ENCODE results near the gene FBXO48.

DNA sequence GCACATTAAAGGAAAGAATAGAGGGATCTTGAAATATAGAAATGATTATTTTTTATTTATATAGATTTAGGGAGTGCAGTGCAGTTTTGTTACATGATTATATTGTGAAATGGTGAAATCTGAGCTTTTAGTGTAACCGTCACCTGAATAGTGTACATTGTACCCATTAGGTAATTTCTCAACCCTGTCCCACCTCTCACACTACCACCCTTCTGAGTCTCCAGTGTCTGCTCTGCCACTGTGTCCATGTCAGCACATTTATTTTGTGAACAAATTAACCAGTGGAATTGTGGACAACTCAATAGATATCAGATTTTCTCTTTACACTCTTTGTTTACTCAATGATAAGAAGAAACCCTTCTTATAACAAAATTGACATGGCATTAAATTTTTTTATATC lies 24.5 kb upstream of the FBXO48 start:
- TF ChIP-seq EZH2 (IDR thresholded peaks at IDR 0.05) = no peak
- no peak for TF ChIP-seq POLR2AphosphoS5 (IDR thresholded peaks at IDR 0.05; ENCODE audit: borderline replicate concordance, low read depth, low read length)
